GM19043 (cell line): ENCODE data around the gene PTGFRN.
"Not testable (repeated sequence)": the region's sequence is repeated elsewhere in the genome, so short reads cannot be mapped to it uniquely, and the experiment has no call there.

Source experiments
- ATAC-seq: cut with Tn5 transposase; IDR thresholded peaks from one replicate; pipeline ENCODE4 v1.9.1; 2021; ENCODE audit warnings: low read depth; ENCODE audit not compliant: unreplicated experiment

The PTGFRN gene

GRCh38 chr1:116915086-116915661 lies 5.5 kb downstream of the PTGFRN start:
- ATAC-seq: no peak

GRCh38 chr1:116916002-116916401 lies 6.3 kb downstream of the PTGFRN start:
- no peak for ATAC-seq

GRCh38 chr1:116916533-116917445 lies 7.1 kb downstream of the PTGFRN start:
- ATAC-seq: no peak

- no peak for ATAC-seq
Observed at GRCh38 chr1:116918714-116919357, 9.1 kb downstream of the PTGFRN start.

GRCh38 chr1:116919802-116920201 lies 10.1 kb downstream of the PTGFRN start:
- no peak for ATAC-seq

GRCh38 chr1:116920211-116920610 lies 10.5 kb downstream of the PTGFRN start:
- ATAC-seq: no peak

GRCh38 chr1:116921301-116921885 lies 11.7 kb downstream of the PTGFRN start:
- no peak for ATAC-seq

- no peak for ATAC-seq
Observed at GRCh38 chr1:116921937-116922336, 12.2 kb downstream of the PTGFRN start.

- no peak for ATAC-seq
Observed at GRCh38 chr1:116923421-116923820, 13.7 kb downstream of the PTGFRN start.

GRCh38 chr1:116927049-116927798 lies 17.5 kb downstream of the PTGFRN start:
- no peak for ATAC-seq

GRCh38 chr1:116929961-116930592 lies 20.4 kb downstream of the PTGFRN start:
- no peak for ATAC-seq

GRCh38 chr1:116931016-116931918 lies 21.6 kb downstream of the PTGFRN start:
- ATAC-seq: no peak

- no peak for ATAC-seq
Observed at GRCh38 chr1:116933606-116934515, 24.1 kb downstream of the PTGFRN start.

GRCh38 chr1:116934586-116935207 lies 25.0 kb downstream of the PTGFRN start:
- ATAC-seq: no peak

- ATAC-seq: no peak
Observed at GRCh38 chr1:116938216-116938615, 28.5 kb downstream of the PTGFRN start.

GRCh38 chr1:116939780-116940543 lies 30.2 kb downstream of the PTGFRN start:
- ATAC-seq: not testable (repeated sequence)
